ENCODE results near the gene ANKLE1.
A peak's percentile ranks its signal among the peaks of the same experiment; 100 is the strongest.
"Not testable (repeated sequence)": the region's sequence is repeated elsewhere in the genome, so short reads cannot be mapped to it uniquely, and the experiment has no call there.

ANKLE1 gene

GRCh38 chr19:17248011-17248776 lies 33.5 kb upstream of the ANKLE1 start:
- no peak for DNase-seq

GRCh38 chr19:17249887-17250548 lies 31.7 kb upstream of the ANKLE1 start:
- DNase-seq, result no peak

GRCh38 chr19:17254636-17255035 lies 27.1 kb upstream of the ANKLE1 start:
- no peak for DNase-seq

- DNase-seq, result no peak
Observed at GRCh38 chr19:17255150-17255621, 26.5 kb upstream of the ANKLE1 start.

DNA sequence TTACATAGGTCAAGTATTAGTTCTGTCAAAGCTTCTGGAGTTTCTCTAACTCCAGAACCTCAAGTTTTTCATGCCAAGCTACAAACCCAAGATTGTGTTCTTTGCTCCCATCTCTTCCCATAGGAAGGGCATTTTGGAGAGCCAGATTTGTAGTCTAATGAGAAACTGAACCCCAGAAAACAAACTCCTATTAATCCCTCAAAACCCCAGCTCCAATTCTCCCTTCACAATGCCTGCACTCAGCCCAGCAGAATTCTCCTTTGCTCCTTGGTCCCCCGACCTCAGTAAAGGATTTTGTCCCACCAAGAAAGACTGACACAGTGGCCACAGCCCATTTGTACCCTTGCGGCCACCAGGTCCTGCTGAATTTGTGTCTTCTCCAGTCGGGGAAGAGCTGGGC lies 25.6 kb upstream of the ANKLE1 start:
- DNase-seq, result no peak

GRCh38 chr19:17259118-17259780 lies 22.5 kb upstream of the ANKLE1 start:
- no peak for DNase-seq

DNA sequence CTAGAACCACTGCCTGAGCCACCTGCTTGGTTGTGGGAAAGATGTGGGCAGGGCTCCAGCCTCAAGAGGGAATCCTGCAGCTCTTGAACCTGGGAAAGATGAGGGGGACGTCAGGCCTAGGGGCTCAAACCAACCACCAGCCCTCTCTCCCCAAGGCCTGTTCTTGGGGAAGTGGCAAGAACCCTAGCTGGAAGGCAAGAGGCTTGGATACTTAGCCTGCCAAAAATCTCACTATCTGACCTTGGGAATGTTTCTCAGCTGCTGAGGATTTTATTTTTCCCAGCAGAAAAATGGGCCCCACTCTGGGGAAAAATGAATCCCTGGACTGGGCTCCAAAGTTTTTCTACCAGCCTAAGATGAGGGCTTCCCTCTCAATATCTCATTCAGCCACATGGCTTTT lies 21.8 kb upstream of the ANKLE1 start:
- DNase-seq, result no peak

GRCh38 chr19:17260842-17261325 lies 20.8 kb upstream of the ANKLE1 start:
- DNase-seq, result peak; percentile 73 to 91 (median 84)

DNA sequence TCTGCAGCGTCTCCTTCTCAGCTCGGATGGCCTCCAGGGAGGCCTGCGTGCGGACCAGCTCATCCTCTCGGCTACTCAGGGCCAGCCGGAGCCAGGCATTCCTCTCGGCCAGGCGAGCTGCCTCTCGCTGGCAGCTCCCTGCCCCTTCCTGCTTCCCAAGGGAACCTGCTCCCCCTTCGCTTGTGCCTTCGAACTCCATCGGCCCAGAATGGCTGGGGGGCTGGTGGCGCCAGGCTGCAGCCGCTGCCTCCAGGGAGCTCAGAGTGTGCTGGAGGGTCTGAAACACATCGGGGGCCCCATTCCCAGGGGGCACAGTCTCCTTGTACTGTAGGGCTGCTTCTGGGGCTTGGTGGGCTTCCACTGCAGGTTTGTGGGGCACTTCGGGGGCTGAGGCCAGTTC lies 19.1 kb upstream of the ANKLE1 start:
- no peak for DNase-seq

- no peak for DNase-seq
Observed at GRCh38 chr19:17263712-17264640, 17.7 kb upstream of the ANKLE1 start.

- no peak for DNase-seq
Observed at GRCh38 chr19:17264641-17264979, 17.1 kb upstream of the ANKLE1 start, which contains the start of gene USHBP1. Gene USHBP1 (minus strand): TSS chr19:17264745. CDS start chr19:17264299, 446 bp downstream.

DNA sequence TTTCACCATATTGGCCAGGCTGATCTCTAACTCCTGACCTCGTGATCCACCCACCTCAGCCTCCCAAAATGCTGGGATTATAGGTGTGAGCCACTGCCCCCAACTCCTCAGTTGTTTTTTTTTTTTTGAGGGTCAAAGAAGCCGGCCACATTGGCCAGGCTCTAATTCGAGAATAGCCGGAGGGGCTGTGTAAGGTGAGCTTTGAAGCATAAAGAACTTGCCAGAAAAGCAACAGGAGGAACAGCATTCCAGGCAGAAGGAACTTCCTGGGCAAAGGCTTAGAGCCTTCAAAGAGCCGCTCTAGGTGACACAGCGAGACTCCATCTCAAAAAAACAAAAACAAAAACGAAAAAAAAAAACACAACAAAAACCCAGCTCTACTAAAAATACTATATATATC lies 15.7 kb upstream of the ANKLE1 start:
- DNase-seq, result no peak

GRCh38 chr19:17266589-17266974 lies 15.1 kb upstream of the ANKLE1 start:
- no peak for DNase-seq

- peak; percentile 84 to 98 (median 96) for DNase-seq
Observed at GRCh38 chr19:17266975-17267788, 14.5 kb upstream of the ANKLE1 start, which contains the start of gene BABAM1. Gene BABAM1 (plus strand): TSS chr19:17267443. CDS start chr19:17268807, 1,364 bp downstream.

- no peak for DNase-seq
Observed at GRCh38 chr19:17268754-17269153, 12.9 kb upstream of the ANKLE1 start.

GRCh38 chr19:17274892-17275291 lies 6.8 kb upstream of the ANKLE1 start:
- DNase-seq, result not testable (repeated sequence)

GRCh38 chr19:17275441-17276175 lies 6.1 kb upstream of the ANKLE1 start:
- DNase-seq, result no peak

DNA sequence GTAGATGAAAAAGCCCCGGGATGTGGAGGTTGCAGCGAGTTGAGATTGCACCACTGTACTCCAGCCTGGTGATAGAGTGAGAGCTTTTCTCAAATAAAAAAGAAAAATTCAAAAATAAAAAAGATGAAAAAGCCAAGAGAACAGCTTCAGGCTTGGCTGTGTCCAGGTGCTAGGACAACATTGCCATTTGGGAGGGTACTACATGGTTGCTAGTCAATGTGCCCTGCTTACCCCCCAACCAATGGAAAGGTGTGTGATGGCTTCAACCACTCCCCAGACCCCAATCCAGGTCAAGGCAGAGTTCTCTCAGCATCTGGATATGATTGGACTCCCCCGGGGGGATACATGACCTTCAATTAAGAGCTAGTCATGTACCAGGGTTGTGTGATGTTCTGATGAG lies 2.3 kb upstream of the ANKLE1 start:
- no peak for DNase-seq

DNA sequence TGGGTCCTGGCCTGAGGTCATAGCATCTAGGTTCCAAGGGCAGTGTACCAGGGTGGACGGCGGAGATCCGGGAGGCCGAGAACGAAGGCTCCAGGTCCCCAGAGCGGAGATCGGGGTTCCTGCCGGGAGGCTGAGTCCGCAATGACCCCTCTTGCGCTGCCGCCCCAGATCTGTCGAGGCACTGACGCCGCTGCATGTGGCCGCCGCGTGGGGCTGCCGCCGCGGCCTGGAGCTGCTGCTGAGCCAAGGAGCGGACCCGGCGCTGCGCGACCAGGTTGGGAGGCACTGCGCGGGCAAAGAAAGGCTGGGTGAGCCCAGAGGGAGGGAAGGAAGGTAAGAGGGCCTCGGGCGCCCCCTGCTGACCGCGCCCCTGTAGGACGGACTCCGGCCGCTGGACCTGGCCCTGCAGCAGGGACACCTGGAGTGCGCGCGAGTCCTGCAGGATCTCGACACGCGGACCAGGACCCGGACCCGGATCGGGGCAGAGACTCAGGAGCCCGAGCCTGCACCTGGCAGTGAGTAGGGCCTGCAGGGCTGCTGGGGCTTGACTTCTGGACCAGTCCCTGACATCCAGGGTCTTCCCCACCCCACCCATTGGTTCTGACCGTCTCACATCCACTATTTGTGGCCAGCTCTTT lies 906 bp downstream of the ANKLE1 start:
- DNase-seq, result peak; percentile 47 to 74 (median 69)

GRCh38 chr19:17283504-17283996 lies 1.8 kb downstream of the ANKLE1 start:
- DNase-seq, result no peak
